Neural progenitor cell (in vitro differentiated cells): Measurements from ENCODE around the gene KIRREL3. TPM values are rescaled to one million over a fixed set of nuclear protein-coding genes. Genes with fewer than 3 reads are reported as not detected.
A peak's percentile ranks its signal among the peaks of the same experiment; 100 is the strongest.

Source experiments
- DNase-seq: peaks from one replicate; pipeline ENCODE4 v3.0.0-alpha.2; 2016; ENCODE audit warnings: low spot score
- H2AFZ ChIP-seq: fragments of 200-600 bp; sonication (generic); replicated peaks from 2 replicates; pipeline ENCODE4 v1.6.1; 2016; ENCODE audit warnings: antibody characterized with exemption
- H3F3A ChIP-seq: fragments of 200-600 bp; sonication (generic); 2 replicates; pipeline ENCODE4 v1.6.1; 2016; ENCODE audit warnings: antibody characterized with exemption, low read depth
- H3K27ac ChIP-seq: fragments of 200-600 bp; sonication (generic); 2 replicates; pipeline ENCODE4 v1.5.1; 2016; ENCODE audit warnings: mild to moderate bottlenecking
- H3K27me3 ChIP-seq: fragments of 200-600 bp; sonication (generic); 2 replicates; pipeline ENCODE4 v1.6.1; 2016; ENCODE audit warnings: mild to moderate bottlenecking, moderate library complexity
- H3K36me3 ChIP-seq: fragments of 200-600 bp; sonication (generic); 2 replicates; pipeline ENCODE4 v1.5.1; 2016
- H3K4me1 ChIP-seq: fragments of 200-600 bp; sonication (generic); 2 replicates; pipeline ENCODE4 v1.6.1; 2016; ENCODE audit warnings: mixed run types
- H3K4me2 ChIP-seq: fragments of 200-600 bp; sonication (generic); 2 replicates; pipeline ENCODE4 v1.6.1; 2016
- H3K4me3 ChIP-seq: fragments of 200-600 bp; sonication (generic); 2 replicates; pipeline ENCODE4 v1.5.1; 2016
- H3K79me2 ChIP-seq: fragments of 200-600 bp; sonication (generic); 2 replicates; pipeline ENCODE4 v1.6.1; 2016; ENCODE audit warnings: low read depth
- H3K9ac ChIP-seq: fragments of 200-600 bp; sonication (generic); 2 replicates; pipeline ENCODE4 v1.6.1; 2016
- H3K9me3 ChIP-seq: fragments of 200-600 bp; sonication (generic); 2 replicates; pipeline ENCODE4 v1.5.1; 2016; ENCODE audit warnings: low read depth
- H4K20me1 ChIP-seq: fragments of 200-600 bp; sonication (generic); 2 replicates; pipeline ENCODE4 v1.6.1; 2016; ENCODE audit warnings: low read depth
- H3K27ac Mint-ChIP-seq: 3 replicates; pipeline ENCODE4 v1.8.0; 2021; ENCODE audit warnings: mixed read lengths
- H3K27me3 Mint-ChIP-seq: 2 replicates; pipeline ENCODE4 v1.8.0; 2022; ENCODE audit warnings: low read depth, mild to moderate bottlenecking, inconsistent platforms, moderate library complexity, mixed read lengths; ENCODE audit not compliant: insufficient read depth
- H3K36me3 Mint-ChIP-seq: 3 replicates; pipeline ENCODE4 v1.8.0; 2021; ENCODE audit warnings: mixed read lengths
- H3K4me1 Mint-ChIP-seq: 3 replicates; pipeline ENCODE4 v1.8.0; 2021; ENCODE audit warnings: mixed read lengths
- H3K4me3 Mint-ChIP-seq: 3 replicates; pipeline ENCODE4 v1.8.0; 2021; ENCODE audit warnings: mild to moderate bottlenecking, moderate library complexity, mixed read lengths
- H3K9me3 Mint-ChIP-seq: 3 replicates; pipeline ENCODE4 v1.8.0; 2020; ENCODE audit warnings: mixed read lengths
- CTCF ChIP-seq: fragments of 200-600 bp; sonication (generic); IDR thresholded peaks from 2 replicates; pipeline ENCODE4 v1.5.1; 2017; ENCODE audit warnings: antibody characterized with exemption, mild to moderate bottlenecking
- EZH2 ChIP-seq: fragments of 200-600 bp; sonication (generic); IDR thresholded peaks from 2 replicates; pipeline ENCODE4 v1.6.1; 2017; ENCODE audit warnings: antibody characterized with exemption, mild to moderate bottlenecking, moderate library complexity
- EZH2phosphoT487 ChIP-seq: fragments of 200-600 bp; sonication (generic); IDR thresholded peaks from 2 replicates; pipeline ENCODE4 v1.6.1; 2017; ENCODE audit warnings: antibody characterized with exemption
- total RNA-seq: library from RNA; depleted of rRNA; stranded (reverse); fragments of >200 nt; gene quantifications from 2 replicates; pipeline ENCODE4 v1.2.3, GENCODE V29; 2015; ENCODE audit warnings: low replicate concordance

The KIRREL3 gene
- total RNA-seq, 1 donor from 2014 or later: 1.1 TPM

GRCh38 chr11:126478466-126478865, 522.1 kb downstream of the KIRREL3 start:
- Histone ChIP-seq H3K36me3 (no peaks in the 10 kb centered on the region), H4K20me1 (no peaks in the 10 kb centered on the region), H3K9ac (no peak overlapping the region), H3F3A (peaks cover 7% of the 10 kb centered on the region), H2AFZ (no peak overlapping the region), H3K79me2 (no peaks in the 10 kb centered on the region), H3K4me2 (no peak overlapping the region), H3K9me3 (no peaks in the 10 kb centered on the region), H3K4me1 (peaks cover 22% of the 10 kb centered on the region), H3K4me3 (no peak overlapping the region), H3K27ac (no peak overlapping the region), H3K27me3 (no peaks in the 10 kb centered on the region)
- TF ChIP-seq EZH2phosphoT487: no peak
- no peak for TF ChIP-seq CTCF
- no peak for TF ChIP-seq EZH2
- Mint-ChIP-seq H3K36me3 (no peaks in the 10 kb centered on the region), H3K4me3 (no peak overlapping the region), H3K9me3 (no peaks in the 10 kb centered on the region), H3K27me3 (no peaks in the 10 kb centered on the region), H3K27ac (no peak overlapping the region), H3K4me1 (peaks cover 49% of the 10 kb centered on the region)
- DNase-seq: no peak

GRCh38 chr11:126477535-126478305, 522.9 kb downstream of the KIRREL3 start:
- no peak for TF ChIP-seq CTCF
- no peak for TF ChIP-seq EZH2phosphoT487
- TF ChIP-seq EZH2: no peak
- Mint-ChIP-seq H3K4me3 (no peak overlapping the region), H3K4me1 (peaks cover 43% of the 10 kb centered on the region), H3K27me3 (no peaks in the 10 kb centered on the region), H3K36me3 (no peaks in the 10 kb centered on the region), H3K9me3 (no peaks in the 10 kb centered on the region), H3K27ac (no peak overlapping the region)
- Histone ChIP-seq H3F3A (no peaks in the 10 kb centered on the region), H3K4me1 (peaks cover 15% of the 10 kb centered on the region), H3K4me3 (no peak overlapping the region), H3K4me2 (no peak overlapping the region), H3K79me2 (no peaks in the 10 kb centered on the region), H3K27me3 (no peaks in the 10 kb centered on the region), H2AFZ (no peak overlapping the region), H4K20me1 (no peaks in the 10 kb centered on the region), H3K27ac (no peak overlapping the region), H3K9me3 (no peaks in the 10 kb centered on the region), H3K9ac (no peak overlapping the region), H3K36me3 (no peaks in the 10 kb centered on the region)
- no peak for DNase-seq

- H3K9me3 ChIP-seq: no peaks in the 10 kb centered on the region
- TF ChIP-seq EZH2phosphoT487 (no peak), EZH2 (no peak), CTCF (no peak)
- no peak overlapping the region for H3K4me2 ChIP-seq
- no peaks in the 10 kb centered on the region for H3K9me3 Mint-ChIP-seq
- no peak overlapping the region for H2AFZ ChIP-seq
- H3K27ac Mint-ChIP-seq: peak overlapping the region; percentile 50
- H3K4me1 ChIP-seq: peaks cover 17% of the 10 kb centered on the region
- H3K27me3 ChIP-seq: no peaks in the 10 kb centered on the region
- H3K4me3 Mint-ChIP-seq: no peak overlapping the region
- no peak overlapping the region for H3K4me3 ChIP-seq
- H3K36me3 Mint-ChIP-seq: no peaks in the 10 kb centered on the region
- no peaks in the 10 kb centered on the region for H4K20me1 ChIP-seq
- H3K27ac ChIP-seq: no peak overlapping the region
- H3F3A ChIP-seq: no peaks in the 10 kb centered on the region
- no peaks in the 10 kb centered on the region for H3K79me2 ChIP-seq
- H3K9ac ChIP-seq: no peak overlapping the region
- no peaks in the 10 kb centered on the region for H3K27me3 Mint-ChIP-seq
- DNase-seq: no peak
- no peaks in the 10 kb centered on the region for H3K36me3 ChIP-seq
- peaks cover 48% of the 10 kb centered on the region for H3K4me1 Mint-ChIP-seq
Observed at GRCh38 chr11:126476977-126477376, 523.6 kb downstream of the KIRREL3 start.
